ENCODE measurements around the gene AFF2.

AFF2 gene

GRCh38 chrX:148542481-148543255 lies 42.3 kb downstream of the AFF2 start:
- H3K27me3 ChIP-seq (replicated peaks in 2 of 5; ENCODE audit: control insufficient read depth in 4 of 5, insufficient read depth in 5 of 5, low read length in 4 of 5) = peaks cover 0 to 5% (median 0%) of the 10 kb centered on the region in 5 experiments
- DNase-seq = no peak
- no peaks in the 10 kb centered on the region for H3K36me3 ChIP-seq (ENCODE audit: control insufficient read depth in 4 of 4, insufficient read depth in 4 of 4, low read length in 3 of 4)
- WGBS (ENCODE audit: insufficient coverage) = 75% methylated on average over 2 of the region's 5 CpGs
- CTCF ChIA-PET = no interaction called here
- H3K4me1 ChIP-seq (ENCODE audit: control extremely low read depth in 1 of 4, control insufficient read depth in 4 of 4, insufficient read depth in 4 of 4, low read length in 3 of 4) = peaks cover 0 to 2% (median 0%) of the 10 kb centered on the region in 4 experiments
- H3K27ac ChIP-seq (ENCODE audit: insufficient read depth in 1 of 2, low read depth in 1 of 2, low read length in 2 of 2, poor library complexity in 1 of 2, severe bottlenecking in 2 of 2) = no peak overlapping the region
- no peak overlapping the region for H3K4me3 ChIP-seq (ENCODE audit: control insufficient read depth in 1 of 7, extremely low read depth in 1 of 7, insufficient read depth in 4 of 7, low read depth in 2 of 7, low read length in 6 of 7)
- POLR2A ChIA-PET = no interaction called here
- H3K9me3 ChIP-seq (ENCODE audit: control extremely low read depth in 1 of 5, control insufficient read depth in 4 of 5, insufficient read depth in 2 of 5, low read depth in 1 of 5, low read length in 4 of 5) = no peaks in the 10 kb centered on the region

- ChIA-PET POLR2A (no interaction called here), CTCF (interaction anchor here (1.2 kb wide), 1 partner anchor 39 kb away, joined by 3 read pairs; no protein-coding TSS in a partner anchor)
- 75% methylated on average over 1 of the region's 2 CpGs for WGBS (ENCODE audit: insufficient coverage)
- no peaks in the 10 kb centered on the region for H3K4me1 ChIP-seq (ENCODE audit: control extremely low read depth in 1 of 4, control insufficient read depth in 4 of 4, insufficient read depth in 4 of 4, low read length in 3 of 4)
- peak in 1 of 3 donors; percentile 9 for DNase-seq
- H3K4me3 ChIP-seq (ENCODE audit: control insufficient read depth in 1 of 7, extremely low read depth in 1 of 7, insufficient read depth in 4 of 7, low read depth in 2 of 7, low read length in 6 of 7) = no peak overlapping the region
- H3K36me3 ChIP-seq (ENCODE audit: control insufficient read depth in 4 of 4, insufficient read depth in 4 of 4, low read length in 3 of 4) = no peaks in the 10 kb centered on the region
- no peaks in the 10 kb centered on the region for H3K27me3 ChIP-seq (replicated peaks in 2 of 5; ENCODE audit: control insufficient read depth in 4 of 5, insufficient read depth in 5 of 5, low read length in 4 of 5)
- H3K9me3 ChIP-seq (ENCODE audit: control extremely low read depth in 1 of 5, control insufficient read depth in 4 of 5, insufficient read depth in 2 of 5, low read depth in 1 of 5, low read length in 4 of 5) = no peaks in the 10 kb centered on the region
- no peak overlapping the region for H3K27ac ChIP-seq (ENCODE audit: insufficient read depth in 1 of 2, low read depth in 1 of 2, low read length in 2 of 2, poor library complexity in 1 of 2, severe bottlenecking in 2 of 2)
Observed at GRCh38 chrX:148552775-148553174, 52.4 kb downstream of the AFF2 start.

DNA sequence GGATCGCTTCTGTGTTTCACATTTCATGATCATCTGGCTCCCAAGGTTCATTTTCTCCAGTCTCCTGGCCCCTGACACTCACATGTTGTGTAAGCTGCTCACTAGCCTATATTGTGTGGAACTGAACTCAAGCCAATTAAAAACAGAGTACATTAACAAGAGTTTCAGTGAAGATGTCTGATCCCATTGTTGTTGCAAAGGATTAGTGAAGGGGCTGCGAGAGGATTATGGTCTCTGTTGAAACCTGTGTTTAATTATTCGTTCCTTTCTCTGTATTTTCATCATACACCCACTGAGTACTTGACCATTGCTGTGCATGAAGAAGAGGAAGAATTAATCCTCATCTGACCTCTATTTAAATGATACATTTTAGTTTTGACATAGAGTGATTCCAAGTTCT lies 54.7 kb downstream of the AFF2 start:
- Histone ChIP-seq H3K4me1 (ENCODE audit: control extremely low read depth in 1 of 4, control insufficient read depth in 4 of 4, insufficient read depth in 4 of 4, low read length in 3 of 4) (no peaks in the 10 kb centered on the region), H3K27me3 (replicated peaks in 2 of 5; ENCODE audit: control insufficient read depth in 4 of 5, insufficient read depth in 5 of 5, low read length in 4 of 5) (no peaks in the 10 kb centered on the region), H3K27ac (ENCODE audit: insufficient read depth in 1 of 2, low read depth in 1 of 2, low read length in 2 of 2, poor library complexity in 1 of 2, severe bottlenecking in 2 of 2) (no peak overlapping the region), H3K9me3 (ENCODE audit: control extremely low read depth in 1 of 5, control insufficient read depth in 4 of 5, insufficient read depth in 2 of 5, low read depth in 1 of 5, low read length in 4 of 5) (no peaks in the 10 kb centered on the region), H3K4me3 (ENCODE audit: control insufficient read depth in 1 of 7, extremely low read depth in 1 of 7, insufficient read depth in 4 of 7, low read depth in 2 of 7, low read length in 6 of 7) (no peak overlapping the region), H3K36me3 (ENCODE audit: control insufficient read depth in 4 of 4, insufficient read depth in 4 of 4, low read length in 3 of 4) (no peaks in the 10 kb centered on the region)
- CTCF ChIA-PET = no interaction called here
- POLR2A ChIA-PET = no interaction called here
- 100% methylated on average over 1 of the region's 3 CpGs for WGBS (ENCODE audit: insufficient coverage)
- DNase-seq = no peak

- H3K4me1 ChIP-seq (ENCODE audit: control extremely low read depth in 1 of 4, control insufficient read depth in 4 of 4, insufficient read depth in 4 of 4, low read length in 3 of 4) = no peaks in the 10 kb centered on the region
- ChIA-PET CTCF (no interaction called here), POLR2A (no interaction called here)
- no peak overlapping the region for H3K27ac ChIP-seq (ENCODE audit: insufficient read depth in 1 of 2, low read depth in 1 of 2, low read length in 2 of 2, poor library complexity in 1 of 2, severe bottlenecking in 2 of 2)
- DNase-seq = no peak
- 85% methylated on average over 4 of the region's 6 CpGs for WGBS (ENCODE audit: insufficient coverage)
- no peaks in the 10 kb centered on the region for H3K36me3 ChIP-seq (ENCODE audit: control insufficient read depth in 4 of 4, insufficient read depth in 4 of 4, low read length in 3 of 4)
- H3K27me3 ChIP-seq (replicated peaks in 2 of 5; ENCODE audit: control insufficient read depth in 4 of 5, insufficient read depth in 5 of 5, low read length in 4 of 5) = no peaks in the 10 kb centered on the region
- H3K4me3 ChIP-seq (ENCODE audit: control insufficient read depth in 1 of 7, extremely low read depth in 1 of 7, insufficient read depth in 4 of 7, low read depth in 2 of 7, low read length in 6 of 7) = no peak overlapping the region
- H3K9me3 ChIP-seq (ENCODE audit: control extremely low read depth in 1 of 5, control insufficient read depth in 4 of 5, insufficient read depth in 2 of 5, low read depth in 1 of 5, low read length in 4 of 5) = no peaks in the 10 kb centered on the region
Observed at GRCh38 chrX:148555571-148556243, 55.3 kb downstream of the AFF2 start.

DNA sequence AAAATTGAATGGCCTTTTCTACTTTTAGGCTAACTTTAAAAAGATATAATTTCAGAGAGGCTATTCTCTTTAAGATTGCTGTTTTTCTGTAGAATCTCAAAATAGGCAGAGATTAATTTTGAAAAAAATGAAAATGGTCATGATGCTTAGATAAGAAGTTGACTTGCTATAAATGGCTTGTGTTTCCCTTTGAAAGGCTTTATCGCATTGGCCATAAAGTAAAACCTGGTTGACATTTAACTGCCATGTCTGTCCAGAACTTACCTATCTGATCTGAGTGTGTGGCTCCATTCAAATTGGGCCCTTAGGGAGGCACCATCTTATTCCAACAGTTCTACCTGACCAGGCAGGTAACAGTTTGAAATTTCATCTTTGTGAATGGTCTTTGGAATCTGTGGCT lies 56.1 kb downstream of the AFF2 start:
- H3K27me3 ChIP-seq (replicated peaks in 2 of 5; ENCODE audit: control insufficient read depth in 4 of 5, insufficient read depth in 5 of 5, low read length in 4 of 5) = no peaks in the 10 kb centered on the region
- ChIA-PET CTCF (no interaction called here), POLR2A (no interaction called here)
- no peaks in the 10 kb centered on the region for H3K4me1 ChIP-seq (ENCODE audit: control extremely low read depth in 1 of 4, control insufficient read depth in 4 of 4, insufficient read depth in 4 of 4, low read length in 3 of 4)
- H3K27ac ChIP-seq (ENCODE audit: insufficient read depth in 1 of 2, low read depth in 1 of 2, low read length in 2 of 2, poor library complexity in 1 of 2, severe bottlenecking in 2 of 2) = no peak overlapping the region
- H3K36me3 ChIP-seq (ENCODE audit: control insufficient read depth in 4 of 4, insufficient read depth in 4 of 4, low read length in 3 of 4) = no peaks in the 10 kb centered on the region
- H3K4me3 ChIP-seq (ENCODE audit: control insufficient read depth in 1 of 7, extremely low read depth in 1 of 7, insufficient read depth in 4 of 7, low read depth in 2 of 7, low read length in 6 of 7) = no peak overlapping the region
- DNase-seq = no peak
- H3K9me3 ChIP-seq (ENCODE audit: control extremely low read depth in 1 of 5, control insufficient read depth in 4 of 5, insufficient read depth in 2 of 5, low read depth in 1 of 5, low read length in 4 of 5) = no peaks in the 10 kb centered on the region
- WGBS (ENCODE audit: insufficient coverage) = 78% methylated on average over 1 of the region's 1 CpG

- peak in 2 of 3 donors; percentile 6 to 9 for DNase-seq
- Histone ChIP-seq H3K27me3 (replicated peaks in 2 of 5; ENCODE audit: control insufficient read depth in 4 of 5, insufficient read depth in 5 of 5, low read length in 4 of 5) (no peaks in the 10 kb centered on the region), H3K4me3 (ENCODE audit: control insufficient read depth in 1 of 7, extremely low read depth in 1 of 7, insufficient read depth in 4 of 7, low read depth in 2 of 7, low read length in 6 of 7) (no peak overlapping the region), H3K4me1 (ENCODE audit: control extremely low read depth in 1 of 4, control insufficient read depth in 4 of 4, insufficient read depth in 4 of 4, low read length in 3 of 4) (peaks cover 0 to 8% (median 2%) of the 10 kb centered on the region in 4 experiments), H3K9me3 (ENCODE audit: control extremely low read depth in 1 of 5, control insufficient read depth in 4 of 5, insufficient read depth in 2 of 5, low read depth in 1 of 5, low read length in 4 of 5) (no peaks in the 10 kb centered on the region), H3K27ac (ENCODE audit: insufficient read depth in 1 of 2, low read depth in 1 of 2, low read length in 2 of 2, poor library complexity in 1 of 2, severe bottlenecking in 2 of 2) (no peak overlapping the region), H3K36me3 (ENCODE audit: control insufficient read depth in 4 of 4, insufficient read depth in 4 of 4, low read length in 3 of 4) (no peaks in the 10 kb centered on the region)
- 43% methylated on average over 3 of the region's 3 CpGs for WGBS (ENCODE audit: insufficient coverage)
- POLR2A ChIA-PET = no interaction called here
- CTCF ChIA-PET = no interaction called here
Observed at GRCh38 chrX:148562846-148563245, 62.4 kb downstream of the AFF2 start.

- Histone ChIP-seq H3K36me3 (ENCODE audit: control insufficient read depth in 4 of 4, insufficient read depth in 4 of 4, low read length in 3 of 4) (no peaks in the 10 kb centered on the region), H3K27me3 (replicated peaks in 2 of 5; ENCODE audit: control insufficient read depth in 4 of 5, insufficient read depth in 5 of 5, low read length in 4 of 5) (no peaks in the 10 kb centered on the region), H3K27ac (ENCODE audit: insufficient read depth in 1 of 2, low read depth in 1 of 2, low read length in 2 of 2, poor library complexity in 1 of 2, severe bottlenecking in 2 of 2) (no peak overlapping the region), H3K9me3 (ENCODE audit: control extremely low read depth in 1 of 5, control insufficient read depth in 4 of 5, insufficient read depth in 2 of 5, low read depth in 1 of 5, low read length in 4 of 5) (no peaks in the 10 kb centered on the region), H3K4me1 (ENCODE audit: control extremely low read depth in 1 of 4, control insufficient read depth in 4 of 4, insufficient read depth in 4 of 4, low read length in 3 of 4) (peaks cover 0 to 8% (median 2%) of the 10 kb centered on the region in 4 experiments), H3K4me3 (ENCODE audit: control insufficient read depth in 1 of 7, extremely low read depth in 1 of 7, insufficient read depth in 4 of 7, low read depth in 2 of 7, low read length in 6 of 7) (no peak overlapping the region)
- POLR2A ChIA-PET = no interaction called here
- CTCF ChIA-PET = no interaction called here
- 87% methylated on average over 2 of the region's 3 CpGs for WGBS (ENCODE audit: insufficient coverage)
- DNase-seq = no peak
Observed at GRCh38 chrX:148567229-148567628, 66.8 kb downstream of the AFF2 start.
